Measurements from ENCODE around the gene CLSTN1.

CLSTN1 gene

DNA sequence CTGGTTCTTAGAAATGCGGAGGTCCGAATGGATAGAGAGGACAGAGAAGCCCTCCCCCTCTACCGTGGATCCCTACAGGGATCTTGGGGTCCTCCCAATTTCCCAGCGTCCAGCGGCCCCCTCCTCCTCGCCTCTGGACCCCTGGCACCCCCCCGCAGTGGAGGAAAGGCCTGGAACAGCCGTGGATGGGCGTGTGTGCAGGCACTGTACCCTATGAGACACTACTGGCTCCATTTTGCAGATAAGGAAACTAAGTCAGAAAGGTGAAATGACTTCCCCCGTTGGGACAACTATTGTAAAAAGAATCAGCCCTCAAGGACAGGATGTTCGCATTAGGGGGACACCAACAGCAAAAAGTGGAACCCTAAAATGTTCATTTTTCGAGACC, 931 bp upstream of the CLSTN1 start:
- no peak for TF ChIP-seq CTCF (IDR thresholded peaks at IDR 0.05; ENCODE audit: extremely low read depth, insufficient read depth, missing control alignments)
- in situ Hi-C loops (cut with MboI; ENCODE audit: low pct_unique_long_range_greater_than_20kb, low sequenced_read_pairs, unreplicated experiment) = no loop called here
- no peak for DNase-seq (ENCODE audit: low spot score)

- TF ChIP-seq CTCF (IDR thresholded peaks at IDR 0.05; ENCODE audit: extremely low read depth, insufficient read depth, missing control alignments) = no peak
- in situ Hi-C loops (cut with MboI; ENCODE audit: low pct_unique_long_range_greater_than_20kb, low sequenced_read_pairs, unreplicated experiment) = no loop called here
- DNase-seq (ENCODE audit: low spot score) = no peak
Measured at GRCh38 chr1:9823693-9823942, 147 bp downstream of the CLSTN1 start.

- peak; percentile 55 for DNase-seq (ENCODE audit: low spot score)
- TF ChIP-seq CTCF (IDR thresholded peaks at IDR 0.05; ENCODE audit: extremely low read depth, insufficient read depth, missing control alignments) = no peak
- in situ Hi-C loops (cut with MboI; ENCODE audit: low pct_unique_long_range_greater_than_20kb, low sequenced_read_pairs, unreplicated experiment) = no loop called here
Measured at GRCh38 chr1:9822897-9823692, 670 bp downstream of the CLSTN1 start.

GRCh38 chr1:9822490-9822889, 1.3 kb downstream of the CLSTN1 start:
- no peak for DNase-seq (ENCODE audit: low spot score)
- in situ Hi-C loops (cut with MboI; ENCODE audit: low pct_unique_long_range_greater_than_20kb, low sequenced_read_pairs, unreplicated experiment) = no loop called here
- no peak for TF ChIP-seq CTCF (IDR thresholded peaks at IDR 0.05; ENCODE audit: extremely low read depth, insufficient read depth, missing control alignments)

- TF ChIP-seq CTCF (IDR thresholded peaks at IDR 0.05; ENCODE audit: extremely low read depth, insufficient read depth, missing control alignments) = no peak
- no peak for DNase-seq (ENCODE audit: low spot score)
- in situ Hi-C loops (cut with MboI; ENCODE audit: low pct_unique_long_range_greater_than_20kb, low sequenced_read_pairs, unreplicated experiment) = no loop called here
Measured at GRCh38 chr1:9821710-9822109, 2.1 kb downstream of the CLSTN1 start.

DNA sequence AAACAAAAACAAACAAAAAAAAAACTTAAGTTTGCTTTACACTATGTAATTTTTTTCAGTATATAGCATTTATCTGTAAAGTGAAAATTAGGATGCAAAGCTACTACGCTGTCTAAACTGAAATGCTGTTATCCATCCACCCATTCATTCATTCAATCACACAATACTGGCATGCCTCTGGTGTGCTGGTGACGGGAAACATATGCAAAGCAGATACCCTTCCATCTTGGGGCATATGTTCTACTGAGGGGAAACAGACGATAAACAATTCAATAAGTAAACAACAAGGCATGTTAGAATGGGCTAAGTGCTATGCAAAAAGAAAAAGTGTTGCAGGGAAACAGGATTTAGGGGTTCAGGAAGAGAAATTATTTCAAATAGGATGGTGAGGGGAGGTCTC, 3.2 kb downstream of the CLSTN1 start:
- in situ Hi-C loops (cut with MboI; ENCODE audit: low pct_unique_long_range_greater_than_20kb, low sequenced_read_pairs, unreplicated experiment) = no loop called here
- TF ChIP-seq CTCF (IDR thresholded peaks at IDR 0.05; ENCODE audit: extremely low read depth, insufficient read depth, missing control alignments) = no peak
- no peak for DNase-seq (ENCODE audit: low spot score)

DNA sequence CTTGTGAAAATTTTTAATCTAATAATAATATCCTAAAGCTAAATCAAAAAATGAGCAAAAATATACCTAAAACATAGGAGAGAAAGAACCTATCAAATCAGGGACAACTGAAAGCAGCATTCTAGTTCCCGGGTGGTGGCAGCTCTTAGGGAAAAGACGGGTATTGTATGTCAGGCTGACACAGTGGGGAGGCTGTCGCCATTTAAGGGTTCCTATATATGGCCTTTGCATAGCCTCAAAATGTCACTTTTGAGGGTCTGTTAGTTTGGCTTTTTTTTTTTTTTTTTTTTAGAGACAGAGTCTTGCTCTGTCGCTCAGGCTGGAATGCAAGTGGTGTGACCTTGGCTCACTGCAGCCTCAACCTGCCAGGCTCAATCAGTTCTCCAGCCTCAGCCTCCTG, 6.0 kb downstream of the CLSTN1 start:
- no peak for TF ChIP-seq CTCF (IDR thresholded peaks at IDR 0.05; ENCODE audit: extremely low read depth, insufficient read depth, missing control alignments)
- in situ Hi-C loops (cut with MboI; ENCODE audit: low pct_unique_long_range_greater_than_20kb, low sequenced_read_pairs, unreplicated experiment) = no loop called here
- DNase-seq (ENCODE audit: low spot score) = no peak

Data from GM13977 (cell line).